ENCODE data around the gene AGMO. TPM values are rescaled to one million over a fixed set of nuclear protein-coding genes. Genes with fewer than 3 reads are reported as not detected.

Gene AGMO
- total RNA-seq, 1 experiment from 2014 or later = not detected

DNA sequence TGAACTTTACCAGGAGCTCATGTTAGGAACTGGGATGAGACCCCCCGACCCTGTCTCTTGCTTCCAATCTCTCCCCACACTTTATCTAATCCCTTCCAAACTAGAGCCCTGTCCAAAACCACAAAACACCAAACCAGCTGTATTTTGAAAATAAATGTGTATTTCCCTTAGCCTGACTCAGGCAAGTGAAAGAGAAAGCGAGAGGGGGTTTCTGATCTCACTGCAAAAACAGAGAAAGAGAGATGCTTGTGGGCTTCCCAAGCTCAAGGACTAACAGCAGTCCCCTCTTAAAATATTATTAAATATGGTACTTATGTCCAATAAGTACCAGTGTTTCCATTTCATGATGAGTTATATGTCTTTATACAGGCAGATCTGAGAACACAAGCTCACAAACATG, 122.0 kb downstream of the AGMO start:
- ATAC-seq = no peak
- no TSS peak for BruUV-seq (replicated peaks)
- intact Hi-C loops (cut with micrococcal nuclease) = no loop called here

More for the DNA sequence above, 122.0 kb downstream of the AGMO start:
- Histone ChIP-seq H3K9me3 (ENCODE audit: control insufficient read depth in 1 of 2, insufficient read depth in 1 of 2, low read depth in 1 of 2, low read length in 2 of 2) (no peaks in the 10 kb centered on the region), H3K9ac (ENCODE audit: low read length) (no peak overlapping the region), H3K79me2 (ENCODE audit: insufficient read depth, low read length) (no peaks in the 10 kb centered on the region), H3K36me3 (ENCODE audit: control insufficient read depth in 1 of 2, insufficient read depth in 2 of 2, low read length in 2 of 2) (no peaks in the 10 kb centered on the region), H3K4me2 (ENCODE audit: low read length) (no peak overlapping the region), H2AFZ (ENCODE audit: low read depth, low read length, poor library complexity, severe bottlenecking) (no peak overlapping the region), H3K4me3 (replicated peaks in 1 of 2; ENCODE audit: low read depth in 1 of 2, low read length in 2 of 2) (no peak overlapping the region), H4K20me1 (ENCODE audit: insufficient read depth) (no peaks in the 10 kb centered on the region), H3K27me3 (ENCODE audit: insufficient read depth, low read length) (no peaks in the 10 kb centered on the region), H3K4me1 (ENCODE audit: control insufficient read depth in 1 of 2, insufficient read depth in 2 of 2, low read length in 2 of 2) (no peaks in the 10 kb centered on the region), H3K9me2 (ENCODE audit: insufficient read depth) (no peaks in the 10 kb centered on the region; the same call in 1 of the 2 replicates), H3K27ac (ENCODE audit: low read depth, low read length) (no peak overlapping the region)
- ChIA-PET POLR2A (no interaction called here), CTCF (no interaction called here), RAD21 (ENCODE audit: low non-redundant PET in 1 of 2, low total read pairs in 2 of 2, uncharacterized antibody in 2 of 2, unreplicated experiment in 2 of 2) (no interaction called here)
- TF ChIP-seq ZFX (IDR thresholded peaks at IDR 0.05) (no peak), ELF1 (IDR thresholded peaks at IDR 0.05; ENCODE audit: borderline replicate concordance, low read depth) (no peak), CBX3 (IDR thresholded peaks at IDR 0.05; ENCODE audit: low read depth) (no peak), JUND (IDR thresholded peaks at IDR 0.05) (no peak), ZNF274 (IDR thresholded peaks at IDR 0.05; ENCODE audit: low read depth, low read length) (no peak), POLR2A (IDR thresholded peaks at IDR 0.05; ENCODE audit: borderline replicate concordance, extremely low read depth, insufficient read depth, insufficient read length) (no peak), TCF7L2 (IDR thresholded peaks at IDR 0.05; ENCODE audit: borderline replicate concordance, extremely low read depth, insufficient read depth, insufficient read length) (no peak), YY1 (IDR thresholded peaks at IDR 0.05; ENCODE audit: extremely low read depth, insufficient replicate concordance, low read depth, low read length) (no peak), EZH2 (IDR thresholded peaks at IDR 0.05) (no peak), CEBPB (IDR thresholded peaks at IDR 0.05; ENCODE audit: low read depth) (no peak), SRF (IDR thresholded peaks at IDR 0.05; ENCODE audit: low read depth) (no peak), EGR1 (IDR thresholded peaks at IDR 0.05; ENCODE audit: low read depth) (no peak), RAD21 (IDR thresholded peaks at IDR 0.05; ENCODE audit: low read depth) (no peak), FOSL1 (IDR thresholded peaks at IDR 0.05; ENCODE audit: low read depth) (no peak)
- TF ChIP-seq, protein P1, sequence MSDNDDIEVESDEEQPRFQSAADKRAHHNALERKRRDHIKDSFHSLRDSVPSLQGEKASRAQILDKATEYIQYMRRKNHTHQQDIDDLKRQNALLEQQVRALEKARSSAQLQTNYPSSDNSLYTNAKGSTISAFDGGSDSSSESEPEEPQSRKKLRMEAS (IDR thresholded peaks at IDR 0.05) = no peak
- TF ChIP-seq, protein P2, sequence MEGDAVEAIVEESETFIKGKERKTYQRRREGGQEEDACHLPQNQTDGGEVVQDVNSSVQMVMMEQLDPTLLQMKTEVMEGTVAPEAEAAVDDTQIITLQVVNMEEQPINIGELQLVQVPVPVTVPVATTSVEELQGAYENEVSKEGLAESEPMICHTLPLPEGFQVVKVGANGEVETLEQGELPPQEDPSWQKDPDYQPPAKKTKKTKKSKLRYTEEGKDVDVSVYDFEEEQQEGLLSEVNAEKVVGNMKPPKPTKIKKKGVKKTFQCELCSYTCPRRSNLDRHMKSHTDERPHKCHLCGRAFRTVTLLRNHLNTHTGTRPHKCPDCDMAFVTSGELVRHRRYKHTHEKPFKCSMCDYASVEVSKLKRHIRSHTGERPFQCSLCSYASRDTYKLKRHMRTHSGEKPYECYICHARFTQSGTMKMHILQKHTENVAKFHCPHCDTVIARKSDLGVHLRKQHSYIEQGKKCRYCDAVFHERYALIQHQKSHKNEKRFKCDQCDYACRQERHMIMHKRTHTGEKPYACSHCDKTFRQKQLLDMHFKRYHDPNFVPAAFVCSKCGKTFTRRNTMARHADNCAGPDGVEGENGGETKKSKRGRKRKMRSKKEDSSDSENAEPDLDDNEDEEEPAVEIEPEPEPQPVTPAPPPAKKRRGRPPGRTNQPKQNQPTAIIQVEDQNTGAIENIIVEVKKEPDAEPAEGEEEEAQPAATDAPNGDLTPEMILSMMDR (IDR thresholded peaks at IDR 0.05 in 2 of 3, conservative IDR thresholded peaks at IDR 0.05 in 1 of 3; ENCODE audit: borderline replicate concordance in 1 of 3, insufficient read depth in 1 of 3, low read depth in 2 of 3, low read length in 2 of 3) = no peak
- TF ChIP-seq, protein P3, sequence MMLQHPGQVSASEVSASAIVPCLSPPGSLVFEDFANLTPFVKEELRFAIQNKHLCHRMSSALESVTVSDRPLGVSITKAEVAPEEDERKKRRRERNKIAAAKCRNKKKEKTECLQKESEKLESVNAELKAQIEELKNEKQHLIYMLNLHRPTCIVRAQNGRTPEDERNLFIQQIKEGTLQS (IDR thresholded peaks at IDR 0.05) = no peak
- DNase-seq (ENCODE audit: low read depth, low spot score) = no peak
